HepG2 (cell line): ENCODE measurements around the gene WNT5B. TPM values are rescaled to one million over a fixed set of nuclear protein-coding genes. Genes with fewer than 3 reads are reported as not detected.

Experiments used
- FLYWCH1 ChIP-seq: sonication (generic); formaldehyde crosslinking; IDR thresholded peaks from 2 replicates; pipeline ENCODE4 v1.8.1; 2023; ENCODE audit warnings: mild to moderate bottlenecking, missing genetic modification reagents
- GLI4 ChIP-seq: sonication (generic); formaldehyde crosslinking; IDR thresholded peaks from 2 replicates; pipeline ENCODE4 v1.5.1; 2020; ENCODE audit warnings: missing genetic modification reagents, mild to moderate bottlenecking, moderate library complexity, borderline replicate concordance
- HNRNPK ChIP-seq: fragments of 200-400 bp; formaldehyde crosslinking; IDR thresholded peaks from 2 replicates; pipeline ENCODE4 v1.6.1; 2018; ENCODE audit warnings: low read length, low read depth, moderate library complexity, mild to moderate bottlenecking; ENCODE audit not compliant: poor library complexity, severe bottlenecking
- MIER2 ChIP-seq: IDR thresholded peaks from 2 replicates; pipeline ENCODE4 v1.6.1; 2016; ENCODE audit warnings: missing biosample characterization, missing genetic modification reagents
- MIXL1 ChIP-seq: IDR thresholded peaks from 2 replicates; pipeline ENCODE4 v1.6.1; 2016
- NR2C2 ChIP-seq: sonication (generic); formaldehyde crosslinking; IDR thresholded peaks from 2 replicates; pipeline ENCODE4 v1.4.0; 2020; ENCODE audit warnings: missing genetic modification reagents, mild to moderate bottlenecking, moderate library complexity, borderline replicate concordance
- SALL1 ChIP-seq: sonication (generic); formaldehyde crosslinking; IDR thresholded peaks from 2 replicates; pipeline ENCODE4 v1.8.0; 2022; ENCODE audit warnings: mild to moderate bottlenecking, missing genetic modification reagents
- SKI ChIP-seq: fragments of 450-650 bp; IDR thresholded peaks from one replicate; pipeline ENCODE4 v1.6.1; 2018; ENCODE audit warnings: mild to moderate bottlenecking; ENCODE audit not compliant: partially characterized antibody
- ZNF121 ChIP-seq: sonication (generic); formaldehyde crosslinking; IDR thresholded peaks from 2 replicates; pipeline ENCODE4 v1.5.0; 2020; ENCODE audit warnings: mild to moderate bottlenecking, missing genetic modification reagents
- ZNF260 ChIP-seq: sonication (generic); formaldehyde crosslinking; IDR thresholded peaks from 2 replicates; pipeline ENCODE4 v1.4.0; 2020; ENCODE audit warnings: missing genetic modification reagents, low read depth, mild to moderate bottlenecking, borderline replicate concordance
- ZNF296 ChIP-seq: sonication (generic); formaldehyde crosslinking; conservative IDR thresholded peaks from 2 replicates; pipeline ENCODE4 v1.5.0; 2020; ENCODE audit warnings: mild to moderate bottlenecking, missing genetic modification reagents
- ZNF543 ChIP-seq: sonication (generic); formaldehyde crosslinking; IDR thresholded peaks from 2 replicates; pipeline ENCODE4 v1.4.0; 2020; ENCODE audit warnings: mild to moderate bottlenecking, missing genetic modification reagents
- ZNF558 ChIP-seq: sonication (generic); formaldehyde crosslinking; IDR thresholded peaks from 2 replicates; pipeline ENCODE4 v1.9.0; 2022; ENCODE audit warnings: mild to moderate bottlenecking, missing genetic modification reagents, borderline replicate concordance
- ZNF775 ChIP-seq: sonication (generic); formaldehyde crosslinking; IDR thresholded peaks from 2 replicates; pipeline ENCODE4 v1.4.0; 2020; ENCODE audit warnings: missing genetic modification reagents, mild to moderate bottlenecking, moderate library complexity, borderline replicate concordance
- polyA plus RNA-seq, 8 experiments: library from polyadenylated mRNA; depleted of rRNA in 3 of 8; stranded (reverse) in 7 of 8; unstranded in 1 of 8; fragments of >200 nt; fragmentation: Illumina TruSeq in 4 of 8; extraction: Trizol in 4 of 8; gene quantifications; 2 replicates each; pipeline versions ENCODE4 v1.2.1 to v1.2.3, GENCODE V29; 2011 to 2016; ENCODE audit warnings: low read depth in 4 of 8, missing spikeins in 1 of 8, mixed read lengths in 1 of 8; ENCODE audit not compliant: insufficient read depth in 1 of 8
- total RNA-seq, 5 experiments: library from RNA; depleted of rRNA; stranded (reverse); fragments of >200 nt; fragmentation: Illumina TruSeq; extraction: Trizol; gene quantifications; 2 replicates each; pipeline ENCODE4 v1.2.3, GENCODE V29; 2016; ENCODE audit warnings: low read depth in 1 of 5
- TF ChIP-seq, protein P1 (sequence below): sonication (generic); formaldehyde crosslinking; IDR thresholded peaks from 2 replicates; pipeline ENCODE4 v1.4.0; 2020; ENCODE audit warnings: mild to moderate bottlenecking, missing genetic modification reagents
- TF ChIP-seq, protein P2 (sequence below): sonication (generic); formaldehyde crosslinking; IDR thresholded peaks from 2 replicates; pipeline ENCODE4 v1.5.1; 2020; ENCODE audit warnings: missing genetic modification reagents, mild to moderate bottlenecking, borderline replicate concordance
- TF ChIP-seq, protein P3 (sequence below), 2 experiments: sonication (generic) in 1 of 2; formaldehyde crosslinking in 1 of 2; IDR thresholded peaks; 2 replicates each; pipeline versions ENCODE4 v1.4.0 to v1.6.1; 2018 to 2020; ENCODE audit warnings: missing genetic modification reagents in 2 of 2, borderline replicate concordance in 1 of 2, low read depth in 1 of 2, mild to moderate bottlenecking in 1 of 2, missing biosample characterization in 1 of 2
- TF ChIP-seq, protein P4 (sequence below): sonication (generic); formaldehyde crosslinking; IDR thresholded peaks from 2 replicates; pipeline ENCODE4 v1.4.0; 2020; ENCODE audit warnings: mild to moderate bottlenecking, missing genetic modification reagents, borderline replicate concordance

WNT5B gene
- total and polyA plus RNA-seq, 2 of the 13 experiments (the other 11 are each of a cell fraction or from before 2014, with no cell fraction given): 0.04 TPM; not detected in 1

DNA sequence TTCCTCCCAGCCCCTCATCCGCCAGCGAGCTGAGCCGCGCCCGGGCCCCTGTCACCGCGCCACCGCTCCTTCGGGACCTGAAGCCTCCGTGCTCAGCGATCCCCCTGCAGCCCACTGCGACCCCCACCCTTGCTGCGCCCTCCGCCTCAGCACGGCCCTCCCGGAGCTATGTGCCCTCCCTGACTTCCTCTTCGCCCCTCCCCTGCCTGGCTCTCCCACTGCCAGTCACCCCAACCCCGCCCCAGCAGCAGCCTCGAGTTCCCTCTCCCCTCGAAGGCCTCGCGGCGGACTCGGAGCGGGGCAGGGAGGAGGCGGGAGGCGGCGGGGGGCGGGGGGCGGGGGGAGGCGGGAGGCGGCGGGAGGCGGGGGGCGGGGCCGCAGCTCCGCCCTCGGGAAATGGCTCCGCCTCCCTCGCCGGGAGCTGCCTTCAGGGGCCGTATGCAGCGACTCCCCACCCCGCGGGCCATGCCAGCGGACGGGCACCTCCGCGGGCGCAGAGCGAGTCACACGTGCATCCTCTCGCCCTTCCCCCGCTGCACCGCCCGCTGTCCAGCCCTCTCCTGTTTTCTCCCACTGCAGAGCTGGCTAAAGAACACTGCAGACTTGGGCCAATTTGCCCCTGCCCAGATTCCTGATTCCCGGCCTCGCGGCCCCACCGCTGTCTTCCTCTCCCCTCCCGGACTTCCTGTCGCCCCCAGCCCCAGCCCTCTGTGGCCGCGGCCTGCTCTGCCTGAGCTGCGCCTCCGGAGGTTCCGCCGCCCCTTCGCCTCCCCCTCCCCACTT is 32.7 kb downstream of the WNT5B start (continued):
- TF ChIP-seq, protein P1, sequence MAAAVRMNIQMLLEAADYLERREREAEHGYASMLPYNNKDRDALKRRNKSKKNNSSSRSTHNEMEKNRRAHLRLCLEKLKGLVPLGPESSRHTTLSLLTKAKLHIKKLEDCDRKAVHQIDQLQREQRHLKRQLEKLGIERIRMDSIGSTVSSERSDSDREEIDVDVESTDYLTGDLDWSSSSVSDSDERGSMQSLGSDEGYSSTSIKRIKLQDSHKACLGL: peak; percentile 84
- TF ChIP-seq HNRNPK (peak; percentile 99), ZNF775 (CRISPR knock-in tag) (no peak), ZNF543 (CRISPR knock-in tag) (0 out of 2 replicates have a peak, but pooled peaks have one; percentile 63), GLI4 (no peak), SALL1 (peak; percentile 79; the same call in 1 of the 2 replicates), FLYWCH1 (CRISPR knock-in tag) (no peak), NR2C2 (no peak), MIXL1 (no peak), MIER2 (CRISPR knock-in tag) (no peak), ZNF260 (CRISPR knock-in tag) (no peak), ZNF296 (CRISPR knock-in tag) (no peak), SKI (peak; percentile 52), ZNF121 (CRISPR knock-in tag) (0 out of 2 replicates have a peak, but pooled peaks have one; percentile 16), ZNF558 (CRISPR knock-in tag) (no peak)
- TF ChIP-seq, protein P2, sequence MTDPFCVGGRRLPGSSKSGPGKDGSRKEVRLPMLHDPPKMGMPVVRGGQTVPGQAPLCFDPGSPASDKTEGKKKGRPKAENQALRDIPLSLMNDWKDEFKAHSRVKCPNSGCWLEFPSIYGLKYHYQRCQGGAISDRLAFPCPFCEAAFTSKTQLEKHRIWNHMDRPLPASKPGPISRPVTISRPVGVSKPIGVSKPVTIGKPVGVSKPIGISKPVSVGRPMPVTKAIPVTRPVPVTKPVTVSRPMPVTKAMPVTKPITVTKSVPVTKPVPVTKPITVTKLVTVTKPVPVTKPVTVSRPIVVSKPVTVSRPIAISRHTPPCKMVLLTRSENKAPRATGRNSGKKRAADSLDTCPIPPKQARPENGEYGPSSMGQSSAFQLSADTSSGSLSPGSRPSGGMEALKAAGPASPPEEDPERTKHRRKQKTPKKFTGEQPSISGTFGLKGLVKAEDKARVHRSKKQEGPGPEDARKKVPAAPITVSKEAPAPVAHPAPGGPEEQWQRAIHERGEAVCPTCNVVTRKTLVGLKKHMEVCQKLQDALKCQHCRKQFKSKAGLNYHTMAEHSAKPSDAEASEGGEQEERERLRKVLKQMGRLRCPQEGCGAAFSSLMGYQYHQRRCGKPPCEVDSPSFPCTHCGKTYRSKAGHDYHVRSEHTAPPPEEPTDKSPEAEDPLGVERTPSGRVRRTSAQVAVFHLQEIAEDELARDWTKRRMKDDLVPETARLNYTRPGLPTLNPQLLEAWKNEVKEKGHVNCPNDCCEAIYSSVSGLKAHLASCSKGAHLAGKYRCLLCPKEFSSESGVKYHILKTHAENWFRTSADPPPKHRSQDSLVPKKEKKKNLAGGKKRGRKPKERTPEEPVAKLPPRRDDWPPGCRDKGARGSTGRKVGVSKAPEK (CRISPR knock-in tag): no peak
- TF ChIP-seq, protein P3, sequence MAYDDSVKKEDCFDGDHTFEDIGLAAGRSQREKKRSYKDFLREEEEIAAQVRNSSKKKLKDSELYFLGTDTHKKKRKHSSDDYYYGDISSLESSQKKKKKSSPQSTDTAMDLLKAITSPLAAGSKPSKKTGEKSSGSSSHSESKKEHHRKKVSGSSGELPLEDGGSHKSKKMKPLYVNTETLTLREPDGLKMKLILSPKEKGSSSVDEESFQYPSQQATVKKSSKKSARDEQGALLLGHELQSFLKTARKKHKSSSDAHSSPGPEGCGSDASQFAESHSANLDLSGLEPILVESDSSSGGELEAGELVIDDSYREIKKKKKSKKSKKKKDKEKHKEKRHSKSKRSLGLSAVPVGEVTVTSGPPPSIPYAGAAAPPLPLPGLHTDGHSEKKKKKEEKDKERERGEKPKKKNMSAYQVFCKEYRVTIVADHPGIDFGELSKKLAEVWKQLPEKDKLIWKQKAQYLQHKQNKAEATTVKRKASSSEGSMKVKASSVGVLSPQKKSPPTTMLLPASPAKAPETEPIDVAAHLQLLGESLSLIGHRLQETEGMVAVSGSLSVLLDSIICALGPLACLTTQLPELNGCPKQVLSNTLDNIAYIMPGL (CRISPR knock-in tag; IDR thresholded peaks at IDR 0.05; ENCODE audit: borderline replicate concordance in 1 of 2, low read depth in 1 of 2): no peak
- TF ChIP-seq, protein P4, sequence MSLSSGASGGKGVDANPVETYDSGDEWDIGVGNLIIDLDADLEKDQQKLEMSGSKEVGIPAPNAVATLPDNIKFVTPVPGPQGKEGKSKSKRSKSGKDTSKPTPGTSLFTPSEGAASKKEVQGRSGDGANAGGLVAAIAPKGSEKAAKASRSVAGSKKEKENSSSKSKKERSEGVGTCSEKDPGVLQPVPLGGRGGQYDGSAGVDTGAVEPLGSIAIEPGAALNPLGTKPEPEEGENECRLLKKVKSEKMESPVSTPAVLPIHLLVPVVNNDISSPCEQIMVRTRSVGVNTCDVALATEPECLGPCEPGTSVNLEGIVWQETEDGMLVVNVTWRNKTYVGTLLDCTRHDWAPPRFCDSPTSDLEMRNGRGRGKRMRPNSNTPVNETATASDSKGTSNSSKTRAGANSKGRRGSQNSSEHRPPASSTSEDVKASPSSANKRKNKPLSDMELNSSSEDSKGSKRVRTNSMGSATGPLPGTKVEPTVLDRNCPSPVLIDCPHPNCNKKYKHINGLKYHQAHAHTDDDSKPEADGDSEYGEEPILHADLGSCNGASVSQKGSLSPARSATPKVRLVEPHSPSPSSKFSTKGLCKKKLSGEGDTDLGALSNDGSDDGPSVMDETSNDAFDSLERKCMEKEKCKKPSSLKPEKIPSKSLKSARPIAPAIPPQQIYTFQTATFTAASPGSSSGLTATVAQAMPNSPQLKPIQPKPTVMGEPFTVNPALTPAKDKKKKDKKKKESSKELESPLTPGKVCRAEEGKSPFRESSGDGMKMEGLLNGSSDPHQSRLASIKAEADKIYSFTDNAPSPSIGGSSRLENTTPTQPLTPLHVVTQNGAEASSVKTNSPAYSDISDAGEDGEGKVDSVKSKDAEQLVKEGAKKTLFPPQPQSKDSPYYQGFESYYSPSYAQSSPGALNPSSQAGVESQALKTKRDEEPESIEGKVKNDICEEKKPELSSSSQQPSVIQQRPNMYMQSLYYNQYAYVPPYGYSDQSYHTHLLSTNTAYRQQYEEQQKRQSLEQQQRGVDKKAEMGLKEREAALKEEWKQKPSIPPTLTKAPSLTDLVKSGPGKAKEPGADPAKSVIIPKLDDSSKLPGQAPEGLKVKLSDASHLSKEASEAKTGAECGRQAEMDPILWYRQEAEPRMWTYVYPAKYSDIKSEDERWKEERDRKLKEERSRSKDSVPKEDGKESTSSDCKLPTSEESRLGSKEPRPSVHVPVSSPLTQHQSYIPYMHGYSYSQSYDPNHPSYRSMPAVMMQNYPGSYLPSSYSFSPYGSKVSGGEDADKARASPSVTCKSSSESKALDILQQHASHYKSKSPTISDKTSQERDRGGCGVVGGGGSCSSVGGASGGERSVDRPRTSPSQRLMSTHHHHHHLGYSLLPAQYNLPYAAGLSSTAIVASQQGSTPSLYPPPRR (CRISPR knock-in tag): peak; percentile 50; the same call in 1 of the 2 replicates
